AG04450 (cell line): ENCODE measurements around the gene RAB3B. TPM values are rescaled to one million over a fixed set of nuclear protein-coding genes. Genes with fewer than 3 reads are reported as not detected.
A peak's percentile ranks its signal among the peaks of the same experiment; 100 is the strongest.
"Not testable (repeated sequence)": the region's sequence is repeated elsewhere in the genome, so short reads cannot be mapped to it uniquely, and the experiment has no call there.

Source experiments
- CTCF ChIA-PET: fragments of 300-600, 350-600 bp; formaldehyde crosslinking; extraction: SDS; loops from one replicate; lab custom pipeline; 2022; ENCODE audit warnings: antibody characterized with exemption, inconsistent platforms; lab: Charles Lee
- POLR2A ChIA-PET: fragments of 350-600 bp; formaldehyde crosslinking; extraction: SDS; loops from one replicate; lab custom pipeline; 2021; ENCODE audit warnings: antibody characterized with exemption, inconsistent platforms; lab: Yijun Ruan, JAX
- DNase-seq: peaks from one replicate; pipeline ENCODE4 v3.0.0-alpha.2; 2011; ENCODE audit warnings: low read depth, low spot score
- H3K27ac ChIP-seq: one replicate; pipeline ENCODE4 v1.5.1; 2012; ENCODE audit warnings: low read depth, low read length, control low read depth
- H3K27me3 ChIP-seq: one replicate; pipeline ENCODE4 v1.6.0; 2012; ENCODE audit warnings: low read length; ENCODE audit not compliant: control insufficient read depth, insufficient read depth
- H3K4me3 ChIP-seq: 2 replicates; pipeline ENCODE4 v1.5.1; 2011; ENCODE audit warnings: mild to moderate bottlenecking, low read depth, low read length, control low read depth
- H3K9me3 ChIP-seq: 2 replicates; pipeline ENCODE4 v1.5.1; 2012; ENCODE audit warnings: low read length; ENCODE audit not compliant: control insufficient read depth, insufficient read depth
- CTCF ChIP-seq: IDR thresholded peaks from 2 replicates; pipeline ENCODE4 v1.5.1; 2011; ENCODE audit warnings: low read depth, low read length, control low read depth, inconsistent platforms
- polyA plus RNA-seq: library from polyadenylated mRNA; depleted of rRNA; stranded (reverse); fragments of >200 nt; gene quantifications from 2 replicates; pipeline ENCODE4 v1.2.3, GENCODE V29; 2011

RAB3B gene
- polyA plus RNA-seq, 1 experiment = 28.6 TPM

GRCh38 chr1:52033190-52034049 lies 42.9 kb upstream of the RAB3B start, which contains the start of gene KTI12:
TSS of gene KTI12 (minus strand) at chr1:52033810. CDS start at chr1:52033761, 49 bp downstream.
- H3K27me3 ChIP-seq = no peaks in the 10 kb centered on the region
- H3K9me3 ChIP-seq = no peaks in the 10 kb centered on the region
- H3K27ac ChIP-seq = peak within 1 kb of the TSS; percentile 92
- ChIA-PET CTCF (no interaction called here), POLR2A (interaction anchor here (1.0 to 1.4 kb wide), 2 partner anchors 22 to 28 kb away, joined by 3 to 9 read pairs; partner anchors contain the start of genes BTF3L4 and TXNDC12)
- no peak for TF ChIP-seq CTCF
- DNase-seq = peak; percentile 79
- H3K4me3 ChIP-seq = peak within 1 kb of the TSS; percentile 97

GRCh38 chr1:52032785-52033131 lies 42.3 kb upstream of the RAB3B start:
- POLR2A ChIA-PET = interaction anchor here (1.0 to 1.4 kb wide), 2 partner anchors 23 to 27 kb away, joined by 3 to 9 read pairs; partner anchors contain the start of genes BTF3L4 and TXNDC12
- Histone ChIP-seq H3K27ac (peak overlapping the region; percentile 92), H3K9me3 (no peaks in the 10 kb centered on the region), H3K4me3 (peak overlapping the region; percentile 97), H3K27me3 (no peaks in the 10 kb centered on the region)
- no peak for TF ChIP-seq CTCF
- CTCF ChIA-PET = interaction anchor here (1.6 kb wide), 1 partner anchor 136 kb away, joined by 4 read pairs; no protein-coding TSS in a partner anchor
- DNase-seq = no peak

- Histone ChIP-seq H3K27ac (peak overlapping the region; percentile 92), H3K4me3 (peak overlapping the region; percentile 97), H3K9me3 (no peaks in the 10 kb centered on the region), H3K27me3 (no peaks in the 10 kb centered on the region)
- CTCF ChIA-PET = interaction anchor here (1.6 kb wide), 1 partner anchor 136 kb away, joined by 4 read pairs; no protein-coding TSS in a partner anchor
- no peak for DNase-seq
- TF ChIP-seq CTCF = no peak
- POLR2A ChIA-PET = interaction anchor here (0.6 kb wide), 1 partner anchor 312 kb away, joined by 4 read pairs; no protein-coding TSS in a partner anchor
These were observed 41.8 kb upstream of the RAB3B start for GRCh38 chr1:52032124-52032784.

GRCh38 chr1:52028839-52029238 lies 38.3 kb upstream of the RAB3B start:
- DNase-seq, POLR2A ChIA-PET, H3K27me3 ChIP-seq, CTCF ChIA-PET, H3K9me3 ChIP-seq, H3K4me3 ChIP-seq, H3K27ac ChIP-seq: not testable (repeated sequence)

- no peak for TF ChIP-seq CTCF
- CTCF ChIA-PET = no interaction called here
- H3K9me3 ChIP-seq = no peaks in the 10 kb centered on the region
- no peak for DNase-seq
- no peak overlapping the region for H3K27ac ChIP-seq
- no peaks in the 10 kb centered on the region for H3K27me3 ChIP-seq
- POLR2A ChIA-PET = no interaction called here
- no peak overlapping the region for H3K4me3 ChIP-seq
These were observed 37.8 kb upstream of the RAB3B start for GRCh38 chr1:52028328-52028727.
